Measurements from ENCODE around the gene PRKX. TPM values are rescaled to one million over a fixed set of nuclear protein-coding genes. Genes with fewer than 3 reads are reported as not detected.

Gene PRKX
- total RNA-seq, 1 donor from 2014 or later, result 58.8 TPM

DNA sequence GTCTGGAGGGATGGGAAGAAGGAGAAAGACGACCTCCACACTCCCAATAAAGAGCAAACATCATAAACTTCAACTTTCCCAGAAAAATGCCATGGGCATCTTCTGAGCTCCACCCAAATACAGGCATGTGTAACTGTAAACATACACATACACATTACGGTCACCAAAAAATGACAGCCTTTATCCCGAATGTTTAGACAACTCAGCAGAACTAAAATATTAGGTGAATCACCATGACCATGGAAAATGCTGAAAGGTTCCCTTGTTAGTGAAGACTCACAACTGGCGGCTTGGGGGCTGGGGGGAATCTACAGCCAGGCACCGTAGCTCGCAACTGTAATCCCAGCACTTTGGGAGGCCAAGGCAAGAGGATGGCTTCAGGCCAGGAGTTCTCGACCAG lies 33.0 kb downstream of the PRKX start:
- H3K36me3 Mint-ChIP-seq, result peaks cover 18% of the 10 kb centered on the region
- DNase-seq (ENCODE audit: low spot score in 2 of 2, unreplicated experiment in 2 of 2), result no peak
- peaks cover 4% of the 10 kb centered on the region for H3K4me1 Mint-ChIP-seq
- TF ChIP-seq, protein P1, sequence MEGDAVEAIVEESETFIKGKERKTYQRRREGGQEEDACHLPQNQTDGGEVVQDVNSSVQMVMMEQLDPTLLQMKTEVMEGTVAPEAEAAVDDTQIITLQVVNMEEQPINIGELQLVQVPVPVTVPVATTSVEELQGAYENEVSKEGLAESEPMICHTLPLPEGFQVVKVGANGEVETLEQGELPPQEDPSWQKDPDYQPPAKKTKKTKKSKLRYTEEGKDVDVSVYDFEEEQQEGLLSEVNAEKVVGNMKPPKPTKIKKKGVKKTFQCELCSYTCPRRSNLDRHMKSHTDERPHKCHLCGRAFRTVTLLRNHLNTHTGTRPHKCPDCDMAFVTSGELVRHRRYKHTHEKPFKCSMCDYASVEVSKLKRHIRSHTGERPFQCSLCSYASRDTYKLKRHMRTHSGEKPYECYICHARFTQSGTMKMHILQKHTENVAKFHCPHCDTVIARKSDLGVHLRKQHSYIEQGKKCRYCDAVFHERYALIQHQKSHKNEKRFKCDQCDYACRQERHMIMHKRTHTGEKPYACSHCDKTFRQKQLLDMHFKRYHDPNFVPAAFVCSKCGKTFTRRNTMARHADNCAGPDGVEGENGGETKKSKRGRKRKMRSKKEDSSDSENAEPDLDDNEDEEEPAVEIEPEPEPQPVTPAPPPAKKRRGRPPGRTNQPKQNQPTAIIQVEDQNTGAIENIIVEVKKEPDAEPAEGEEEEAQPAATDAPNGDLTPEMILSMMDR (IDR thresholded peaks at IDR 0.05; ENCODE audit: unreplicated experiment), result no peak
- H3K27ac Mint-ChIP-seq, result no peak overlapping the region
- peaks cover 3% of the 10 kb centered on the region for H3K9me3 Mint-ChIP-seq
- no peaks in the 10 kb centered on the region for H3K27me3 Mint-ChIP-seq (ENCODE audit: low read depth)
- no peak overlapping the region for H3K4me3 Mint-ChIP-seq

DNA sequence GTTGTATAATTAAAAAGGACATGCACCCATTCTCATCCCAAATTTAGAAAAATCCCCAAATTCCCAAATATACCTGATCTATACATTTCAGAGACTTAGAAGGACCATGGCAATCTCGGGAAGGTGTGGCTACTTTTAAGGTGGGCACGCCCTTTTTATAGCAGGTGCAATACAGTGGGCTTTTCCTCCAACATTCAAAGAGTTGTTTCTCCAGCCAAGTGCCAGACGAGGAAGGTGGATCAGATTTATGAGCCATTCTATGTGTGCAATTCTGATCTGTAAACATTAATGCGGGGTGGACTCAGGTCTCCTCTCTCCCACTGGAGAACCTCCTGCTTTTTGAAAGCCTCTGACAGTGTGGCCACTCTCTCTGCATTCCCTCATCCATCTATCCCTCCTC lies 33.8 kb downstream of the PRKX start:
- Mint-ChIP-seq H3K36me3 (peaks cover 17% of the 10 kb centered on the region), H3K4me3 (no peak overlapping the region), H3K9me3 (peaks cover 3% of the 10 kb centered on the region), H3K4me1 (peaks cover 4% of the 10 kb centered on the region), H3K27ac (no peak overlapping the region), H3K27me3 (ENCODE audit: low read depth) (no peaks in the 10 kb centered on the region)
- TF ChIP-seq, protein P1 (IDR thresholded peaks at IDR 0.05; ENCODE audit: unreplicated experiment), result no peak
- DNase-seq (ENCODE audit: low spot score in 2 of 2, unreplicated experiment in 2 of 2), result no peak

DNA sequence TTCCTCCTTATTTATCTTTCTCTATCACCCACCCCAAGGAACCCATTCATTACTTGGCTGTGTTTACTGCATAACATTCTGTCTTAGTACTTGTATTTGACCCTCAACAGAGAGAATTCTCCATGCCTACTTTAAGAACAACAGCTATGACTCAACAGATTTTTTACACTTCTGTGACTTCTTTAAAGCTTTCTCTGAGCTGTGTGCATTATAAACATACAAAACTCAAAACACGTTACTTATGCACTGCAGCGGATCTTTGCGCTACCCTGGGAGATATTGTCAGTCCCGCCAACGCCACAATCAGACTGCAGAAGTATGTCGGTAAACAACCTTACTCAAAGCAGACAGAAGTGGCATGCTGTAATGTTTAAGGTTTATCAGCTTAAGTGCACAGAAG lies 35.1 kb downstream of the PRKX start:
- H3K36me3 Mint-ChIP-seq, result peaks cover 30% of the 10 kb centered on the region
- H3K4me3 Mint-ChIP-seq, result no peak overlapping the region
- DNase-seq (ENCODE audit: low spot score in 2 of 2, unreplicated experiment in 2 of 2), result no peak
- peaks cover 4% of the 10 kb centered on the region for H3K4me1 Mint-ChIP-seq
- no peak overlapping the region for H3K27ac Mint-ChIP-seq
- no peaks in the 10 kb centered on the region for H3K27me3 Mint-ChIP-seq (ENCODE audit: low read depth)
- TF ChIP-seq, protein P1 (IDR thresholded peaks at IDR 0.05; ENCODE audit: unreplicated experiment), result no peak
- H3K9me3 Mint-ChIP-seq, result peaks cover 3% of the 10 kb centered on the region

DNA sequence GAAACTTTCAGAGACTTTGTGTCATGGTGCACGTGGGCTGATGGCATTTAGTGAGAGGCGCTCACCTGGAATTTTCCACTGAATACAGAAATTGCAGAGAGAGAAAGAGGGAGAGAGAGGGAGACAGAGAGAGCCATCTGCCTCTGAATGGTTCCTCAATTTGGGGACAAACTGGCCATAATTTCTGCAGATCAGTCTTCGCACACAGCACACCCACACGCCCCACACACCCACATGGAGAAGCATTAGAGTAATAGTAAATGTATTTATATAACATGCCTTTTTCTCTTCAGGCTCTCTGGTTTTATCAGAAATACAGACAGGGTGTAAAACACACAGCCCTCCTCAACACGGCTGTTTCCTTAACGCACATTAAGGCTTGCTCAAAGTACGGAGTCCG lies 38.6 kb downstream of the PRKX start:
- TF ChIP-seq, protein P1 (IDR thresholded peaks at IDR 0.05; ENCODE audit: unreplicated experiment), result no peak
- Mint-ChIP-seq H3K27me3 (ENCODE audit: low read depth) (no peaks in the 10 kb centered on the region), H3K9me3 (peaks cover 3% of the 10 kb centered on the region), H3K27ac (no peak overlapping the region), H3K4me3 (no peak overlapping the region), H3K4me1 (peaks cover 6% of the 10 kb centered on the region), H3K36me3 (peaks cover 46% of the 10 kb centered on the region)
- DNase-seq (ENCODE audit: low spot score in 2 of 2, unreplicated experiment in 2 of 2), result no peak

DNA sequence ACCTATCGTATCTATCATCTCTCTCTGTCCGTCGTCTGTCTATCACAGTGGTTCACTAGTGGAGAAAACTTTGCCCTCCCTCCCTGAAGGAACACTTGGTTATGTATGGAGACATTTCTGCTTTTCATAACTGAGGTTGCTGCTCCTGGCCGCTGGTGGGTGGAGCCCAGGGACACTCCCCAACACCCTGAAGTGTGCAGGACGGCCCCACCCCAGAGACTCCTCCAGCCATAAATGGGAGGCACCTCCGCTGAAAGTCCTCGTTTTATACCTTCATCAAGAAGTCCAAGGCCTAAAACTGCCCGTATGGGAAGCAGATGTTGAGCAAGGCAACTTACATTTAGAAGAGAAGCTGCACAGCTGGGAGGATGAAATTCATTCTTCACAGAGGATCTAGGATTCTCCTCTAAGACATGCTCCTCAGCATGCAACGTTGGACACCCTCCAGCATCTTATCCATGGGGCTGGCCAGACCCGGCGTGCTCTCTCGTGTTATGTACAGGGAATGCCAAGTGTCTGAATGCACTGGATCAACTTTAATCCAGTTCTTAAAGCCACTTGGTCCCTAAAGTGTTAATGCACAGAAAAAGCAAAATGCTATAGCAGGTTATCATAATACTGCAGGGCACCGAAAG lies 43.5 kb downstream of the PRKX start:
- H3K27me3 Mint-ChIP-seq (ENCODE audit: low read depth), result no peaks in the 10 kb centered on the region
- H3K27ac Mint-ChIP-seq, result no peak overlapping the region
- DNase-seq (ENCODE audit: low spot score in 2 of 2, unreplicated experiment in 2 of 2), result no peak
- H3K4me1 Mint-ChIP-seq, result peaks cover 3% of the 10 kb centered on the region
- TF ChIP-seq, protein P1 (IDR thresholded peaks at IDR 0.05; ENCODE audit: unreplicated experiment), result no peak
- H3K4me3 Mint-ChIP-seq, result no peak overlapping the region
- H3K36me3 Mint-ChIP-seq, result peaks cover 59% of the 10 kb centered on the region
- H3K9me3 Mint-ChIP-seq, result no peaks in the 10 kb centered on the region

DNA sequence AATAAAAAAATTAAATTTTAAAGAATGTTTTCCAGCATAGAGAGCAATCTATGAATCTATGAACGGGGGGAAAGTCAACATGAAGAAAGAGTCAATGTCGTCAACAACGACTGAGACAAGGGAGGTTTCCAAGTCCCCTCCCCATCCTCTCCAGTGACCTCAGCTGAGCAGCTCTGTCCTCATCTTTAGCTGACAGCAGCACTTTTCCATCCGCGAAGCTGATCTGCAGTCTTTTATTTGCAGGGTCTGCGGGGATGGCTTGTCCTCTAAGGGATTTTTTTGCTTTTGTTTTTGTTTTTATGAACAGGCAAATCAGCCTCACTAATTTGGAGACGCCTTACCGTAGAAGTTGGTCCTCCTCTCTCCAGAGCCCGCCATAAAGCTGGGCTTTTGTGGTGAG lies 46.5 kb downstream of the PRKX start:
- TF ChIP-seq, protein P1 (IDR thresholded peaks at IDR 0.05; ENCODE audit: unreplicated experiment), result no peak
- no peak overlapping the region for H3K4me3 Mint-ChIP-seq
- H3K36me3 Mint-ChIP-seq, result peaks cover 36% of the 10 kb centered on the region
- no peak overlapping the region for H3K27ac Mint-ChIP-seq
- no peak for DNase-seq (ENCODE audit: low spot score in 2 of 2, unreplicated experiment in 2 of 2)
- no peaks in the 10 kb centered on the region for H3K27me3 Mint-ChIP-seq (ENCODE audit: low read depth)
- no peaks in the 10 kb centered on the region for H3K9me3 Mint-ChIP-seq
- H3K4me1 Mint-ChIP-seq, result no peaks in the 10 kb centered on the region
